GM21825 (cell line): ENCODE results near the gene SLAIN2.
A peak's percentile ranks its signal among the peaks of the same experiment; 100 is the strongest.

Source experiments
- ATAC-seq: cut with Tn5 transposase; IDR thresholded peaks from one replicate; pipeline ENCODE4 v1.9.1; 2021; ENCODE audit warnings: mild to moderate bottlenecking, moderate library complexity; ENCODE audit not compliant: unreplicated experiment

Gene SLAIN2

DNA sequence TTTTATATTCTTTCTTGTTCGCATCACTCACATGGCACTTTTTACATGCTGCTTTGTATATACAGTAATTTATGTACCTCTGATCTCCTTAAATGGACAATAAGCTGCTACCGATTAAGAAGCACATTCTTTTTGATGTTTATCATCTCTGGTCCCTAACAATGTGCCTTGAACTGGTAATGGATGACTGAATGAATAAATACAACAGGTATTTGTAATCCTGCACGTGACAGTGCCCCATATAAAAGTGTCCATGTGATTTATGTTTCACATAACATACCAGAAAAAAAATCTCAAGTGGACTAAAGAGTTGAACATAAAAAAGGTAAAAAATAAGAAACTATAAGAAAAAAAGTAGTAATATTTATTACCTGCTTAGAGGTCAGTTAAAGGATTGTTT, 7.7 kb upstream of the SLAIN2 start:
- no peak for ATAC-seq

DNA sequence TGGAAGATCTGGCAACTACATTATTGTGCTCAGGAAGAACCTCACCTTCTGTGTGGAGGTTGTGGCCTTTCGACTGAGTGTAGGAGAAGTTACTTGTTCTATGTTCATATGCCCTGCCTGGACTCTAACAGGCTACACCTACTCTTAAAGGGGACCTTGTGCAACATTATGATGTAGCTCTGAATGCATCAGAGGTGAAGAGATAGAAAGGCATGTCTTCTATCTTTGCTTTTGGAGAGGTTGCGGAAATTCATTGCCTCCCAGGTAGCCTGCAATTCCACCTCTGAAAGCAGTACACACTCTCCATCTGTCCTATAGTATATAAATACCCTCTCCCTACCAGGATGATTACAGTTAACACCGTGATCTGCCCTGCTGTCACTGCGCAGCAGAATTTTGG, 7.1 kb upstream of the SLAIN2 start:
- no peak for ATAC-seq

DNA sequence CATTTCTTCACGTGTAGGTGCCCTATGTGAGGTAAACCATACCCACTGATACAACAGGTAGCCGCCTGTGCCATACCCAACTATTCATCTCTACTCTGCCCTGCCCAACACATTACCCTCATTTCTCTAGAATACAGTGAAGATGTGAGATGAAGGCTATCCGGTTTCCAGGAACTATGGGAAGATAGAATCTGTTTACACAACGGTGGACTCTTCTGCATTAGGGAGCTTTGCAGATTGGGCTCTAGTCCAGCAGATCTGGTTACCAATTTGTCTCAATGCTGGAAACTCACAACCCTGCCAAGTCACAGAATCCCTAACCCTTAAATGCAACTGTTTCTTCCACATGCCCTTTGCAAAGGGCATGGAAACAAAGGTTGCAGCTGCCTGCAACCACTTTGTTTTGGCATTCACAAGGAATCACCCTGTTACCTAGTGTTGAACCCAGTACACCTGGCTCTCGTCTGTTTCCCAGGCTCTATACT, 6.4 kb upstream of the SLAIN2 start:
- no peak for ATAC-seq

DNA sequence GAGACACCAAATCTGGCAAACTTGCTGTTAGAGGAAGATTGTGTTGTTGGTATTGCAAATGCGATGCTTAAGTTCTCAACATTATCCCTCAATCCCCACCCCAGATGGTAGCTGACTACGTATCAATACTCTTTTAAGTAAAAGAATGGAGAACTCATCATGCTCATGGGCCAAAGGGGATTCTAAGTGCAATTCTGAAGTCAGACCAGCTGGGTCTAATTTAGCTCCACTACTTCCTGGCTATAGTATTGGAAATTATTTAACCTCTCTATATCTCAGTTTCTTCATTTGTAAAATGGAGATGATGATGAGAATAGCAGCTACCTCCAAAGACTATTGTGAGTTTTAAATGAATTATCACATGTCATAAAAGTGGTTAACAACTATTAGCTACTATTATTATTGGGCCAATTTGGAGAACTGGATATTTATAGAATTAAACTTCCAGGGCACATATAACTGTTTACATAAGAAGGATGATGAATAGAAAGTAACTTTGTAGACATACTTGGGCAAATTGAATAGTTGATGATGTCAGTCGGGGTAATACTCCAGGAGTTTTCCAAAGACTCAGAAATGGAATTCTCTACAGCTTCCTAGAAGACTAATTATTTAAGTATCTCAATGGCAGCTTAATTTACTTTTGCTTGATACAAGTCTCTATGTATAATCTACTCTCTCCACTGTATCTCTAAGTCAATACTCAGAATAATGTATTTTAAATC, 5.0 kb upstream of the SLAIN2 start:
- ATAC-seq, result no peak

DNA sequence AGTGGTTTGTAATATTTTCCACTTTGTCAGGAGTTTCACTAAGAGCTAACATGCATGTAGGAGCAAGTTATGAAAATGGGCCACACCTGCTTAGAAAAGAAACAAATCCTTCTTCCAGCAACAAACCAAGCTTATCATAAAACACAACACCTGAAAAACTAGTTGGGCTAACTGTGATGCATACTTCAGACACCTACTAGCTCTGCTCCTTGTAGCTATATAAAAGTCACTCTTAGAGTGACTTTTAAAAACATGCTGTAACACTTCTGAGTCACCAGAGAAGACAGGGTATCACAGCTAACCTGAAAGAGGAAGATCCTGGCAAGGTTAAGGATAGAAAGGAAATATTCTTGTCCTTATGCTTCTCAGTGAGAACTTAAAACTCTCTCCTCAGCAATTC, 3.6 kb upstream of the SLAIN2 start:
- ATAC-seq, result no peak

DNA sequence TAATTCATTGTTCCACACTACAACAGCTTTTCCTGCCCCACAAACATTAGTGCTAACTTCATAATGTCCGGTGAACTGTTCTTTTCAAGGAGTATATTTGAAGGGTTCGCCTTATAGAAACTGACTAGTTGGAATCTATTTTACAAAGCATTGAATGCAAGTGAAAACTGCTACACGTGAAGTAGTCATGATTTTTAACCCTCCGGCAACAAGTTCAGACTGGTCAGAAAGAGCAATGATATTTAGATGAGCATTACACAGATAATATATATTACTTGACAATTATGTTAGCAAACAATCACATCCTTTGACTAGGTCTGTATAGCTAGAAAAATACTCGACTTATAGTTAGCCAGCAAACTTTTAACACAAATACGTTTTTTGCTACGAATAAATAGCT, 1.7 kb upstream of the SLAIN2 start:
- ATAC-seq, result no peak

DNA sequence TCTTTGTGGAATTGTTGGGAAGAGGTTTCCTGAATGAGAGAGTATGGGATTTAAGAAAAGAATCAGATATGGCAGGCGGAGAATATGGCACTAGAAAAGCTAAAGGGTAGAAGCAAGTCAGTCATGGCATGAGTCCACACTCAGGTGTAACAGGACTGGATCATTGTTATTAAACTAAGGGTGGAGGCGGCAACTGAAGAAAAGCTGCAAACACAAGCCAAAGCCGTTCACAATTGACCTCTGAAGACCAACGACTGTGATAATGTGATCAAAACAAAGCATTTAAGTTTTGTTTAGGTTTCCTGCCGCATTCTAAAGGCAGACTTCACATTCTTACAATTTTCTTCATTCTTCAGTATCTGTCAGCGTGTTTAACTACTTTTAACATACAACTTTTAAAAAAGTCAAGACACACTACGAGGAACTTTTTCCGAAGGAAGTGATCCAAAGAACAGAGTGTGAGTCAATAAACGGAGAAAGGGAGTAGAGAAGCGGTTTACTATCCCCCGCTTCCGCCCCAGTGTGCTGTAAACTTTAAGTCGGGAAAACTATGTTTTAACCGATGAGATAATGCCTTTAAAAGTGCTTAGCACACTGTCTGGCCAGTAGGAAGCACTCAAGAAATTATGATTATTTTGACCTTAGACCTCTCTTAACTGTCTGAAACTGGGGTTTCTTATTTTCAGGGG, 909 bp upstream of the SLAIN2 start:
- peak; percentile 3 for ATAC-seq

DNA sequence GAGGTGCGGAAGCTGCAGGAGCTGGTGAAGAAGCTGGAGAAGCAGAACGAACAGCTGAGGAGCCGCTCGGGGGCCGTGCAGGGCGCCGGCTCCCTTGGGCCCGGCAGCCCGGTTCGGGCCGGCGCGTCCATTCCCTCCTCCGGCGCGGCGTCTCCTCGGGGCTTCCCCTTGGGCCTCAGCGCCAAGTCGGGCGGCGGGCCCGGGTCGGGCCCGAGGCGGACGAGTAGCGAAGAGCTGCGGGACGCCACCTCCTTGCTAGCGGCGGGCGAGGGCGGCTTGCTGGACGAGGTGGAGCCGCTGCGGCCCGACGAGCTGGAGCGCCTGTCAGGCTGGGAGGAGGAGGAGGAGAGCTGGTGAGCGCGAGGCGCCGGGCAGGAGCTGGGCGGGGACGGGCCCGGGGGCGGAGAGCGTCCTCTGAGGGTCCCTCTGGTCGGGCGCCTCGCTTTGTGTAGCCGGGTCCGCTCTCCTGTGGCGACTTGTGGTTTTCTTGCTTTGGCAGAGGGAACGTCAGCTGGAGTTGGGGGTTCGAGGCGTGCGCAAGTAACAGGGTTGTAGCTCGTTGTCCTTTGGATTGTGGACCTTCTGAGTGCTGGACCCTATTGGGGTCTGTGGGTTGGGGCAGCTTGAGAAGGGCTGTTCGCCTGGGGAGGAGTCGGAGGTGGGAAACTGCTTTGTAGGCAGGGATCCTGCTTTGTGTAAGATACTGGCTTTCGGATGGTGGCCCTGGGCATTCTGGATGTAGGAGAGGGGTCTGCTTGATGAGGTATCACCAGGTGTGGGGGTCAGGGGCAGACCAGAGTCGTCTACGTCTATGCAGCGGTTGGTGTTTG, 662 bp downstream of the SLAIN2 start:
- ATAC-seq, result peak; percentile 26

DNA sequence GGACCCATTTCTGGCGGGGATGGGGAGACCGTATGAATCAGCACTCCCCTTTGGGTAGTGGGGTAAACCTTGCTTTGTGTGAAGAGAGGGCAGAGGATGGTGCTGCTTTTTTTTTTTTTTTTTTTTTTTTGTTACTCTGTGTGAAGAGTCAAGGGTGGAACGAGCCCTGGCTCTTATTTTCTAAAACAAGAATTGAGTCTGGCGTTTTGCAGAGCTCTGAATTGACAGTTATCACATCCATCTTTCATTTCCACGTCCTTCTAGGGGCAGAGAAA, 1.2 kb downstream of the SLAIN2 start:
- no peak for ATAC-seq

DNA sequence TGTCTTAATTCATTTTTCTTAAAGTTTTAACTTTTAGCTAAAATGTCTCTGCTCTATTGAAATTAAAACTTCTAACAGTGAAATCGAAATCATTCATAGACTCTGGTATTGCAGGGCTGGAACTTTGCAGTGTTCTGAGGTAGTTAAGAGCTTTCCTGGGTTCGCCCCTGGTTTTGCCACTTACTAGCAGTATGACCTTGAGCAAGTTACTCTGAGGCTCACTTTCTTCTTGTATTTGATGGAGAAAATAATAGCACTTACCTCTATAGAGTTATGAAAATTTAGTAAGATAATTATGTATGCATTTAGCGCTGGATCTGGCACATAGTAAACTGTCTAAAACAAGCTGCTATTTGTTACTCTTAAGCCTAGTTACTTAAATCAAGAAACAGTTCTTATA, 1.7 kb downstream of the SLAIN2 start:
- ATAC-seq, result no peak

DNA sequence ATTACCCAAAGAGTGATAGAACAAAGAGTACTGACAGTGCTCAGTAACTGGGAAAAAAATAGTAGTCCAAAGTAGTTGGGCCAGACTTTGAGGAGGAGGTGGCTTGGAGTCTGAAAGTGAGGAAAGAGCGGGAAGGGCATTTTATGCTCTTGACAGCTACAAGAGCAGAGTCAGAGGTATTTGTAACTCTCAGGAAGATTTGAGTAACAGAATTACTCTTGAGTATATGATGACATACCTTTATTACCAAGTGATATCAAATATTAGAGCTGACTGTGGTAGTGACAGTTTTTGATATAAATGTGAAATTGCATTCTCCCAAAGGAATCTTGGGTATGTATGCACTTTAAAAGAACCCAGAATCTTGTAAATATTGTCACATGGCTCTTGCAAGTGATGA, 2.2 kb downstream of the SLAIN2 start:
- no peak for ATAC-seq

DNA sequence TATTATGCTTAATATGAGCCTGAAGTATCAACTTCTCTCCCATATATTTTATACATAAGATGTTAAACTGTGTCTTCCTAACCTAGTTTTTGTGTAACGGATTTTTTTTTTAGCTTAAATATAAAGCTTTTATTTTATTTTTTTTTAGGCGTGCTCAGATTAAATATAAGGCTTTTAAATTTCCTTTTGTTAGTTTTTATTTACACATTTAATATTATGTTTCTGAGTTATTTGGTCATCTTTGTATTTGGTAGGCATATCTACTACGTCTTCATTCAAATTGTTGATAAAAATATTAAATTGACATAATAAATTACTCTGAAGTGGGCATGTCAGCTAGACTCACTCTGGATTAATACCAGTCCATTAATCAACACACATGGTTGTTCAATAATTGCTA, 4.2 kb downstream of the SLAIN2 start:
- no peak for ATAC-seq

DNA sequence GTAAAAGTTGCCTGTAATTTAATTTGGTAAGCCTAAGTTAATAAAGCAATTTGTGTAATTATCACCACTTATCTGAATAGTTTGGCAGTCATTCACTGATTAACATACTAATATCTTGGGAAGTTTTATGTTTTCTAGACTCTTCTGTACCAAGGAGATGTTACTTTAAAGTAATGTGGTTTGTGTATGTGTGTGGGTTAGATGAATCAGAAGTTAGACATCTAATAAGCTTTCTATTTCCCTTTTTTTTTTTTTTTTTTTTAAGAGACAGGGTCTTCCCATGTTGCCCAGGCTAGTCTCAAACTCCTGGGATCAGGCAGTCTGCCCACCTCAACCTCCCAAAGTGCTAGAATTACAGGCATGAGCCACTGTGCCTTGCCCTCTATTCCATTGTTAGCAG, 5.3 kb downstream of the SLAIN2 start:
- no peak for ATAC-seq

DNA sequence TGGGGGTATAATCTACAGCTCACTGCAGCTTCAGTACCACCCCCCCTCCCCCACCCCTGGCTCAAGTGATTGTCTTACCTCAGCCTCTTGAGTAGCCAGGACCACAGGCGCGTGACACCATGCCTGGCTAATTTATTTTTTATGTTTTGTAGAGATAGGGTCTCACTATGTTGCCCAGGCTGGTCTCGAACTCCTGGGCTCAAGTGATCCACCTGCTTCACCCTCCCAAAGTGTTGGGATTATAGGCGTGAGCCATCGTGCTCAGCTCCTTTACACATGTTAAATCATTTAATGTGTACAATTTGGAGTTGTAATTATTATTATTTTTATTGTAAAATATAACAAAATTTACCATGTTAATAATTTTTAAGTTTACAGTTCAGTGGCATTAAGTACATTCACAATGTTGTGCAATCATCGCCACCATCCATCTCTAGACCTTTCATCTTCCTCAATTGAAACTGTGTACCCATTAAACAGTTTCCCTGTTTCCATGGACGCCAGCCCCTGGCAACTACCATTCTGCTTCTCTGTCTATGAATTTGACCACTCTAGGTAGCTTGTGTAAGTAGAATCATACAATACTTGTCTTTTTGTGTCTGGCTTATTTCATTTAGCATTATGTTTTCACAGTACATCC, 6.1 kb downstream of the SLAIN2 start:
- ATAC-seq, result no peak

DNA sequence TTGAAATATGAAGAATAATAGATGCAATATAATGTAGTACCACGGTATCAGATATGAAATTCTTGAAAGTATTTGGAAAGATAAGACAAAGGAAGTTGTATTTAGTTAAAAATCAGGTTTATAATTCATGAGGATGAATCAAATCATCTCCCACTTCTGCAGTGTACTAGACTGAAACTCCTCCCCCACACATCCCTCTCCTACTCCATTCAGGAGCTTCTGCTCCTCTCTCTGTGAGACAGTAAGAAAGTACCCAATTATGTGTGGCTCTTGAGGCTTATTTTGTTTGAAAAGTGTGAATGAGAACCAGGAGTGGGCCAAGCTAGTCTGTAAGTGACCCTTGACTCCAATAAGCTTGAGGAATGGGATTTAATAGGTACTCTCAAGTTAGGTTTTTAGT, 9.5 kb downstream of the SLAIN2 start:
- no peak for ATAC-seq

DNA sequence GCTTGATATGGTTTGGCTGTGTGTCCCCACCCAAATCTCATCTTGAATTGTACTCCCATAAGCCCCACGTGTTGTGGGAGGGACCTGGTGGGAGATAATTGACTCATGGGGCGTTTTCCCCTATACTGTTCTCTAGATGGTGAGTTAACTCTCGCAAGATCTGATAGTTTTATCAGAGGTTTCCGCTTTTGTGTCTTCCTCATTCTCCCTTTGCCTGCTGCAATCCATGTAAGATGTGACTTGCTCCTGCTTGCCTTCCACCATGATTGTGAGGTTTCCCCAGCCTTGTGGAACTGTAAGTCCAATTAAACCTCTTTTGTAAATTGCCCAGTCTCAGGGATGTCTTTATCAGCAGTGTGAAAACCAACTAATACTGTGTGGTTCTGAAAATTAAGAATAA, 11.5 kb downstream of the SLAIN2 start:
- no peak for ATAC-seq

DNA sequence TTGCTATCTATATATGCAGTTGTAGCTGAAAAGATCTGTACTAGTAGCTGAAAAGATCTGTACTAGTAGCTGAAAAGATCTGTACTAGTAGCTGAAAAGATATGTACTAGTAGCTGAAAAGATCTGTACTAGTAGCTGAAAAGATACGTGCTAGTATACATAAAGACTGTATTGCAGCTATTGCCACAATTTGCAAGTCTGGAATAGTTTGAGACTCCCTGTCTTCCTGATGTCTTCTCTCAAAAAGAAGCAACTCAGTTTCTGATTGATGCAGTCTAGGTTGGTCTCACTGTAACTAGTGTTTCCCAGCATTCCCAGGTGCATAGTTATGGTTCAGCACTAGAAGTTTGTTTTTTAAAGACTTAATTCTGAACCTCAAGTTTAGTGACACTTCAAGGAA, 15.0 kb downstream of the SLAIN2 start:
- no peak for ATAC-seq

DNA sequence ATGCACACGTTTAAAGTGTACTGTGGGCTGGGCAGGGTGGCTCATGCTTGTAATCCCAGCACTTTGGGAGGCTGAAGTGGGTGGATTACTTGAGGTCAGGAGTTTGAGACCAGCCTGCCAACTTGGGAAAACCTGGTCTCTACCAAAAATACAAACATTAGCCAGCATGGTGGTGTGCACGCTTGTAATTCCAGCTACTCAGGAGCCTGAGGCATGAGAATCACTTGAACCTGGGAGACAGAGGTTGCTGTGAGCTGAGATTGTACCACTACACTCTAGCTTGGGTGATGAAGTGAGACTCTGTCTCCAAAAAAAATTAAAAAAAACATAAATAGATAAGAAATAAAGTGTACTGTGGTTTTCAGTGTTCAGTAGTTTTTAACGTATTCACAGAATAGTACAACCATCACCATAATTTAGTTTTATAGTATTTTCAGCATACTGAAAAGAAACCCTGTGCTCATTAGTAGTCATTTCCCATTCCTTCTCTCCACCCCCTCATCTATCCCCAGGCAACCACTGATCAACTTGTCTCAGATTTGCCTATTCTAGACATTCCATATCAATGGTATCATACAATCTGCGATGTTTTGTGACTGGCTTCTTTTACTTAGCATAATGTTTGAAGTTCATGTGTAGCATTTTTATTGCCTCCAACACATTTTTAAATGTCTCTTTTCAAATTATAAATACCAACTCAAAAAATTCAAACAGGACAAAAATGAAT, 19.1 kb downstream of the SLAIN2 start:
- no peak for ATAC-seq

DNA sequence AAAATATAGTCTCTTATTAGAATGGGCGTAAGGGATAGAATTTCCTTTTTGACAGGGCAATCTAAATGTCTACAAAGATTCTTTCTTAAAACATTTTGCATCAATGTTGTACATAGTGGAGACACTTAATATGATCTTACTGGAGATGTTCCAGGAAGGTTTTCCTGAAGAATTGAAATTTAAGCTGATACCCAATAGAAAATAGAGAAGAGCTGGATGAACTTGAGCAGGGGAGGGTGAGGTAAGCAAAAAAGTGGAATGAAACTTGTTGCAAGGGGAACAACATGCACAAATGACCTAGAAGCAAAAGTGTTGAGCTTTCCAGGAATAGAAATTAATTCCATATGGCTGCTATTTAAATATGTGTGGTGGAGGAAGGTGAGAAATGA, 19.7 kb downstream of the SLAIN2 start:
- ATAC-seq, result no peak

DNA sequence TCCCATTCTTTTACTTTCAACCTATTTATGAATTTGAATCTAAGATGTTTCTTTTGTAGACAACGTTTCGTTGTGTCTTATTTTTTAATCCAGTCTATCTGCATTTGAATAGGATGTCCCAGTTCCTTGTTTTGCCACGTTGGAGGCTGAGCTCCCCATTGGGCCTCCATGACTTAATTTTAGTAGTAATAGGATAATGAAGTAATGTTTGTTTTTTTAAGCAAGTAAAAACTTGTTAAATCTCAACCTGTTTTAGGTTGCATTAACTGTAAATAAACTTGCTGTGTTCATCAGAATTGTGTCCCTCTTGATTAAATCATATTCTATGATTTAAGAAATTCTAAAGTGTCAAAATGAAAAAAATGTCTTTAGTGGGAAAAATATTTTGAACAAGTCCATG, 25.3 kb downstream of the SLAIN2 start:
- no peak for ATAC-seq

DNA sequence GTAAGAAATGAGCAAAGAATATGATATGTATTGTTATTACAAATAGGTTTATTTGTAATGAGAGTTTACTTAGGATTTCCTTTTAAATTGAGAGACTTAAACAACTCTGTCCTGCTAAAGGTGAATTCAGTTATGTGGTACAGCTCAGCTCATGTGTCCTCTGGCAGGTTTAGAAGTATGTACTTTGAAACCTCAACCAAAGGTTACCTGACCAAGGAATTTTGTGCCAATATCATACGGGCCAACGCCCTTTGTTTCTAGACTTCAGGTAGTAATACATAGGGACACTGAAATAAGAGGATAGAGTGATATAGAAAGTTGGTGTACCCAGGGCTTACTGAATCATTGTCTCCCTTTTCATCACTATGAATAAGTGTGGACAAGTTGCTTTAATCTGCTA, 25.7 kb downstream of the SLAIN2 start:
- no peak for ATAC-seq
